ENCODE measurements around the gene ABI3BP.

Gene ABI3BP

DNA sequence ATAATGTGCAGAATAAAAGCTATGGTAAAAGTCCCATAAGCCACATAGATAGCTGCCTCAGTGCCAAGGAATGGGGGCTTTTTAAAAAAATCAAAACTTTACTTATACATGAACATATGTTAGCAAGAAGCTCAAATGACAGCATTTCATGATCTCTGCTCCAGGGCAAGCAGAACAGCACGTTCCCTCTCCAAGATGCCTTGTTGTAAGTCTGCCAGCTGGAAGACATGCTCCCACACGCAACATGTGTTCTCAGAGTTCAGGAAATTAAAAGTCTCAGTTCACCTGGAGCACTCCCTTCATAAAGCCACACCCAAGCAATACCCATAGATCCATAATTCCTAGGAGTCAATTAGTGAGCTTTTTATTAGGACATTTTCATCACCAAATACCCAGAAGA, 52.2 kb downstream of the ABI3BP start:
- DNase-seq (ENCODE audit: low read depth) = no peak

DNA sequence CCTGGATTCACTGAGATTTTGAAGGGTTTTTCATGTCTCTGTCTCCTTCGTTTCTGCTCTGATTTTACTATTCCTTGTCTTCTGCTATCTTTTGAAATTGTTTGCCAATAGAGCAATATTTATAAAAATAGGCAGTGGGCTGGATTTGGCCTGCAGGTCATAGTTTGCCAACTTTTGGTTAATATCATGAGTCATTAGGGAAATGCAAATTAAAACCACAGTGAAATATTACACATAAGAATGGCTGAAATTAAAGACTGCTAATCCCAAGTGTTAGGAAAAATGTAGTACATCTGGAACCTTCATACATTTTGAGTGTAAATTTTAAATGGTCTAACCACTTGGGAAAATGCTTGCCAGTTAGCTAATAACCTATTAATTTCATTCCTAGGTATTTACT, 56.3 kb downstream of the ABI3BP start:
- no peak for DNase-seq (ENCODE audit: low read depth)

DNA sequence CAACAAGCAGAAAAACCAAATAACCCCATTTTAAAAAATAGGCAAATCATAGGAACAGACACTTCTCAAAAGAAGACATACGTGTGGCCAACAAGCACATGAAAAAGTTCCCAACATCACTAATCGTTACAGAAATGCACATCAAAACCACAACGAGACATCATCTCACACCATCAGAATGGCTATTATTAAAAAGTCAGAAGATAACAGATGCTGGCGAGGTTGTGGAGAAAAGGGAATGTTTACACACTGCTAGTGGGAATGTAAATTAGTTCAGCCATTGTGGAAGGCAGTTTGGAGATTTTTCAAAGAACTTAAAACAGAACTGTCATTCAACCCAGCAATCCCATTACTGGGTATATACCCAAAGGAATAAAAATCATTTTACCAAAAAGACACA, 60.7 kb downstream of the ABI3BP start:
- DNase-seq (ENCODE audit: low read depth) = no peak

GRCh38 chr3:100928638-100929428, 64.4 kb downstream of the ABI3BP start:
- DNase-seq (ENCODE audit: low read depth) = peak; percentile 49

DNA sequence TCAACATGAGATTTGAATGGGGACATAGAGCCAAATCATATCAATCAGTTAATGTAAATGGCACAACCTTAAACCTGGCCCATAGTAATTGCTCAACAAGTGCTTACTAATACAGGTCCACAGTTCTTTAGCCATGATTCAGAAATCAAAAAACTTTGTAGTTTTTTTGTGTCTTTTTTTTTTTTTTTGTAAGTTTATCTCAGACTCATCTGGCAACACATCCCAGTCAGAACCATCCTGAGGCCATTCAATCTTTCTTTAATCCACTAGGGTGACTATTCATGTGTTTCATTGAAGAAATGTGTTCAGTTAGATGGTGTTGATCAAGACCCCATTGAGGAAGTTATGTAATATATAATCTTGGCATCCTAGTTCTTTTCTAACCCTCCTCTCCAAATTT, 65.4 kb downstream of the ABI3BP start:
- no peak for DNase-seq (ENCODE audit: low read depth)

- DNase-seq (ENCODE audit: low read depth) = no peak
These were observed 77.3 kb downstream of the ABI3BP start for GRCh38 chr3:100915706-100916495.

DNA sequence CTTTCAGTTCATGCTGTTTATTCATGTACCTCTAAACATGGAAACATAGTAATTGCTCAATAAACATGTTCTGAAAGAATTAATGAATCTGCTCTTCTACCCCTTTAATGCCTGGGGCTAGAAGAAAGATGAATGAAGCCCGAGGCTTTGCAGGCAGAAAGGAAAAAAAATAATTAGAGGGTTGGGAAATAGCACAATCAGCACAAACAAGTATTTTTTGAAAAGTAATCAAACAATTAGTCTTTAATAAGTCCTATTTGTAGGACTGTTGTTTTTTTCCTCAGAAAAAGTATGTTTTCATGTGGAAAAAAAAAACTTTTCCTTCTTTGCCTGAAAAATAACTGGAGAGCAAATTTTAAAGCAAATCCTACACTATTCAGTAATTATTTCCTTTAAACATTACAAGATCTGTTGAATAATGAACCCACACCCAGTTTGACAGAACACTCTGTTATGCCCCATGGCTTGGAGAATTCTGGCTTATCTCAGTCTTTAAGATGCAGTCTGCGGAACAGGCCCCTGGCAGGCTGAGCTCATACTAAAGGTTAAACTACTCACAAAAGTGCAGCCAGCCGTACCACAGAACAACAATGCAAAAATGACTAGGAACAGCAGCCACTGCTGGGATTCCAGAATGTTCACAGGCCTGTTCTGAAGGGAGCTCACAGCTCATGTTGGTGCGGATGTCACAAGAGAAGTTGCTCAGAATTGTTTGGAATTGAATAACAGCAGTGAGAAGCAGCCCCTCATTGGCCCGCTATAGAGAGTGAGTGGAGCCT, 79.2 kb downstream of the ABI3BP start:
- DNase-seq (ENCODE audit: low read depth) = no peak

GRCh38 chr3:100912976-100913545, 80.2 kb downstream of the ABI3BP start:
- DNase-seq (ENCODE audit: low read depth) = no peak

DNA sequence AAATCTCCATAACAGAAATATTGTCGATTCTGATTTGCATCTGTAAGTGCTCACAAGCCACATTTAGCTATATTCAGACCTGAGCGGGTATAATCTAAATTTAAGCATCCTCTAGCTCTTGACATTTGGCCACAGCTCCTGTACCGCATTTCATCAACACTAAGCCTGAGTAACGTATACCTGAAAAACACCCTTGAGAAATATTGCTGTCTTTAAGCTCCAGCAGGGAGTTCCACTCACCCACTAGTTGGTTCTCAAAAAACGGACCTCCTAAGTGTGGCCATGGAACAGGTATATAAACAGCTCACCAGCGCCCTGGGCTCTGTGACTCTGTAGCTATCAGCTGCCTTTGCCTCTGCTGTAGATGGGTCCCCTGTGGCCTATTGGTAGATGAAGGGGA, 80.7 kb downstream of the ABI3BP start:
- no peak for DNase-seq (ENCODE audit: low read depth)

DNA sequence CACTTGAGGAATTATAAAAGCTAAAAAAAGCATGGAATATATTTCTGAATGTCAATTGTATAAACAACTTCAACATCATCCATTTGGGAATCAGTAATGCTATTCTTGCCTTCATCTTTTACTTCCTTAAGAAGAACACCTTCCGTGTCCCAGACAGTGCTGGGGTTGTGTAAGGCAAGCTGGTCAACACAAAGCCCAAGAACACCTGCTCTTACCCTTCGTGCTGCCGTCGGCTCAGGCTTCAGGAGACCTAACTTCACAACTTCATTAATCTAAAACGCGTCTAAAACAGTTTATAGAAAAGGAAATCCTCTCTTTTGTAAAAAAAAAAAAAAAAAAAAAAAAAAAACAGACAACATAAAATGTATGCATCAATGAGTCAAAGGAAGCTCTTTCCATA, 81.3 kb downstream of the ABI3BP start:
- DNase-seq (ENCODE audit: low read depth) = no peak

DNA sequence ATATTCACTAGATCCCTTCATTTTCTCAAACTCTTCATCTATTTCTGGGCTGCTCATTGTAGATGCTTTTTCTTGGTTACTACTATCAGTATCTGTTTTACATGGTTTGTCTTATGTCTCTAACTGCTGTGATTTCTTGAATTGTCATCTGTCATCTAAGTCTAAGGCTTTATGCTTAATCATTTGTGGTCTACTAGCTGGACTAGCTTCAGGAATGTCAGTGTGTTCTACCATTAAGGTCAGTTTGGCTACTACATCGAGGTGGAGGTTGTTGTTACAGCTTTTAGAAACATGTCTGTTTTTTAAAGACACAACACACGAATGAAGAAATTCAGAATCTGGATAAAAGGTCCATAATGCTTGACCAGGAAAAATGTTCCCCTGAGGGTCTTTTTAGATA, 82.2 kb downstream of the ABI3BP start:
- no peak for DNase-seq (ENCODE audit: low read depth)

DNA sequence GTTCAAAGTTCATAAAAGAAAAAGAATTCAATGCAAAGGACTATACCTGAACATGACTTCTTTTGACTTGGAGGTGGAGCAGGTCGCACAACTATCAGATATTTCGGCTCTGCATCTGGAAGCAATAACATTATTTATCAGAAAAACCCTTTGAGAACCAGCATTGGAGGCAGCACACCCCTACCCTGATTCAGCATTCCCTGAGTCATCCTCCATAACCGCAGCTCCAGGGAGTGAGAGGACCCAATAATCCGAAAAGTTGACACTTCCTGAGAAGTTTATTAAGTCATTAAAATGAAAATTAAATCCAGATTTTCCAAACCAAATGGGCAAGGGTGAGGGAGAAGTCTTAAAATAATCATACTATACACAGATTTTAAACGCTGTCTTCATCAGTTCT, 90.6 kb downstream of the ABI3BP start:
- DNase-seq (ENCODE audit: low read depth) = no peak

GRCh38 chr3:100900671-100901335, 92.4 kb downstream of the ABI3BP start:
- DNase-seq (ENCODE audit: low read depth) = no peak

- no peak for DNase-seq (ENCODE audit: low read depth)
These were observed 93.7 kb downstream of the ABI3BP start for GRCh38 chr3:100899440-100900091.

GRCh38 chr3:100898681-100899080, 94.5 kb downstream of the ABI3BP start:
- no peak for DNase-seq (ENCODE audit: low read depth)

GRCh38 chr3:100896994-100897393, 96.2 kb downstream of the ABI3BP start:
- DNase-seq (ENCODE audit: low read depth) = no peak

DNA sequence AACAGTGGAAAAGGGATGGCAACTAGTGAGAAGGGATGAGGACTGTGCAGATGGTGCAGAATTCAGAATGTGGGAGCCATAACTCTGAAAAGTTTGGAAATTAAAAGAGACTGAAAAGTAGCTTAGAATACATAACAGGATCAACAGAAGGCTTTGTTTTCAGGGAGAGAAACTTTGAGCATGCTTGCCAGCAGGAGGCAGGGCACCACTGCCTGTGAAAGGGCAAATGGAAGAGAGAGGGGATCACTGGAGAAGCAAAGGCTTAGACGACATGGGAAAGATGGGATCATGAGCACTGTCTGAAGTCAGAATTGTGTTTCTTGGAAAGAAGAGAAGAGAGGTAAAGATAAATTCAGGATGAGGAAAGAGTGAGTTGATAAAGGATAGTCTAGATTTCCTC, 99.6 kb downstream of the ABI3BP start:
- DNase-seq (ENCODE audit: low read depth) = peak; percentile 31

- no peak for DNase-seq (ENCODE audit: low read depth)
These were observed 100.1 kb downstream of the ABI3BP start for GRCh38 chr3:100893108-100893507.

- DNase-seq (ENCODE audit: low read depth) = no peak
These were observed 101.4 kb downstream of the ABI3BP start for GRCh38 chr3:100891827-100892226.

GRCh38 chr3:100891033-100891432, 102.2 kb downstream of the ABI3BP start:
- peak; percentile 63 for DNase-seq (ENCODE audit: low read depth)

DNA sequence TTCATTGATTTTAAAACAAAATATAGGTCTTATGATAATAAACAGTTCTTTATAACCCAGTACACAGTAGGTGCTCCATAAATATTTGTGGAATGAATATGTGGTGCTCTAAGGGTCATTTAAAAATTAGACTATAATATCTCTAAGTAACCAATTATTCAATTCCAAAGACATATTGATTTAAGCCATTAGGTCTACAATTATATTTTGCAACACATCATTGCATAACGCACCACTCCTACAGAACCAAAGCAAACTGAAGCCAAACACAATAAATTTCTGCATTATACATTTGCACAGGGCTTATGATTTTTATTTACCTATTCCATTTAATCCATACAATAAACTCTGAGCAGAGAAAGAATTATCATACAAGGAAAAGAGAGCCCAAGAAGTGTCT, 104.3 kb downstream of the ABI3BP start:
- no peak for DNase-seq (ENCODE audit: low read depth)
